ENCODE data around the gene BAX. TPM values are rescaled to one million over a fixed set of nuclear protein-coding genes. Genes with fewer than 3 reads are reported as not detected.
A peak's percentile ranks its signal among the peaks of the same experiment; 100 is the strongest.

The BAX gene
- total and polyA plus RNA-seq, 9 of the 15 experiments (the other 6 are each of a cell fraction or from before 2014, with no cell fraction given): 3.2 to 95.4 (median 44.5) TPM

DNA sequence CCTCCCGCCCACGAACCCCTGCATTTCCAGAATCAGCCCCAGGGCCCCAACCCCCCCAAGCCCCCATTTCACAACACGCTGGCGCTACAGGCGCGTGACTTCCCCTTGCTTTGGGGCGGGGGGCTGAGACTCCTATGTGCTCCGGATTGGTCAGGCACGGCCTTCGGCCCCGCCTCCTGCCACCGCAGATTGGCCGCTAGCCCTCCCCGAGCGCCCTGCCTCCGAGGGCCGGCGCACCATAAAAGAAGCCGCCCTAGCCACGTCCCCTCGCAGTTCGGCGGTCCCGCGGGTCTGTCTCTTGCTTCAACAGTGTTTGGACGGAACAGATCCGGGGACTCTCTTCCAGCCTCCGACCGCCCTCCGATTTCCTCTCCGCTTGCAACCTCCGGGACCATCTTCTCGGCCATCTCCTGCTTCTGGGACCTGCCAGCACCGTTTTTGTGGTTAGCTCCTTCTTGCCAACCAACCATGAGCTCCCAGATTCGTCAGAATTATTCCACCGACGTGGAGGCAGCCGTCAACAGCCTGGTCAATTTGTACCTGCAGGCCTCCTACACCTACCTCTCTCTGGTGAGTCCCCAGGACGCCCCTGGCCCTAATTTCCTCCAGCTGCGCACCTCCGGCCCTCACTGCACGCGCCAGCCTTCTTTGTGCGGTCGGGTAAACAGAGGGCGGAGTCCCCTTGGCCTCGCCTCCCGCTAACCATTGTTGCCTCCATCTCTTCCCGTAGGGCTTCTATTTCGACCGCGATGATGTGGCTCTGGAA is 10.5 kb downstream of the BAX start, which contains the start of gene FTL (continued):
- TF ChIP-seq, protein P1, sequence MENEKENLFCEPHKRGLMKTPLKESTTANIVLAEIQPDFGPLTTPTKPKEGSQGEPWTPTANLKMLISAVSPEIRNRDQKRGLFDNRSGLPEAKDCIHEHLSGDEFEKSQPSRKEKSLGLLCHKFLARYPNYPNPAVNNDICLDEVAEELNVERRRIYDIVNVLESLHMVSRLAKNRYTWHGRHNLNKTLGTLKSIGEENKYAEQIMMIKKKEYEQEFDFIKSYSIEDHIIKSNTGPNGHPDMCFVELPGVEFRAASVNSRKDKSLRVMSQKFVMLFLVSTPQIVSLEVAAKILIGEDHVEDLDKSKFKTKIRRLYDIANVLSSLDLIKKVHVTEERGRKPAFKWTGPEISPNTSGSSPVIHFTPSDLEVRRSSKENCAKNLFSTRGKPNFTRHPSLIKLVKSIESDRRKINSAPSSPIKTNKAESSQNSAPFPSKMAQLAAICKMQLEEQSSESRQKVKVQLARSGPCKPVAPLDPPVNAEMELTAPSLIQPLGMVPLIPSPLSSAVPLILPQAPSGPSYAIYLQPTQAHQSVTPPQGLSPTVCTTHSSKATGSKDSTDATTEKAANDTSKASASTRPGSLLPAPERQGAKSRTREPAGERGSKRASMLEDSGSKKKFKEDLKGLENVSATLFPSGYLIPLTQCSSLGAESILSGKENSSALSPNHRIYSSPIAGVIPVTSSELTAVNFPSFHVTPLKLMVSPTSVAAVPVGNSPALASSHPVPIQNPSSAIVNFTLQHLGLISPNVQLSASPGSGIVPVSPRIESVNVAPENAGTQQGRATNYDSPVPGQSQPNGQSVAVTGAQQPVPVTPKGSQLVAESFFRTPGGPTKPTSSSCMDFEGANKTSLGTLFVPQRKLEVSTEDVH (IDR thresholded peaks at IDR 0.05; ENCODE audit: low read depth, partially characterized antibody): no peak
- TF ChIP-seq SREBF2 (CRISPR knock-in tag; IDR thresholded peaks at IDR 0.05) (no peak), MCM2 (IDR thresholded peaks at IDR 0.05; ENCODE audit: low read depth) (no peak), SMAD3 (CRISPR knock-in tag; conservative IDR thresholded peaks at IDR 0.05) (no peak), RNF2 (IDR thresholded peaks at IDR 0.05) (peak; percentile 70), TEAD4 (IDR thresholded peaks at IDR 0.05; ENCODE audit: low read length) (peak; percentile 70), TEAD4 (CRISPR knock-in tag; IDR thresholded peaks at IDR 0.05; ENCODE audit: borderline replicate concordance) (no peak), LEF1 (IDR thresholded peaks at IDR 0.05) (0 out of 2 replicates have a peak, but pooled peaks have one; percentile 16), ZNF766 (CRISPR knock-in tag; conservative IDR thresholded peaks at IDR 0.05) (no peak; the same call in 1 of the 2 replicates), KLF10 (CRISPR knock-in tag; IDR thresholded peaks at IDR 0.05) (no peak), KAT7 (CRISPR knock-in tag; IDR thresholded peaks at IDR 0.05; ENCODE audit: borderline replicate concordance) (peak; percentile 93; the same call in 1 of the 2 replicates), CREB1 (IDR thresholded peaks at IDR 0.05) (no peak; the same call in 1 of the 2 replicates), CREB1 (CRISPR knock-in tag; IDR thresholded peaks at IDR 0.05) (peak; percentile 34), MBD2 (IDR thresholded peaks at IDR 0.05; ENCODE audit: borderline replicate concordance, low read depth) (peak; percentile 95)
- TF ChIP-seq, protein P2, sequence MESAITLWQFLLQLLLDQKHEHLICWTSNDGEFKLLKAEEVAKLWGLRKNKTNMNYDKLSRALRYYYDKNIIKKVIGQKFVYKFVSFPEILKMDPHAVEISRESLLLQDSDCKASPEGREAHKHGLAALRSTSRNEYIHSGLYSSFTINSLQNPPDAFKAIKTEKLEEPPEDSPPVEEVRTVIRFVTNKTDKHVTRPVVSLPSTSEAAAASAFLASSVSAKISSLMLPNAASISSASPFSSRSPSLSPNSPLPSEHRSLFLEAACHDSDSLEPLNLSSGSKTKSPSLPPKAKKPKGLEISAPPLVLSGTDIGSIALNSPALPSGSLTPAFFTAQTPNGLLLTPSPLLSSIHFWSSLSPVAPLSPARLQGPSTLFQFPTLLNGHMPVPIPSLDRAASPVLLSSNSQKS (CRISPR knock-in tag; IDR thresholded peaks at IDR 0.05): no peak
- TF ChIP-seq, protein P3, sequence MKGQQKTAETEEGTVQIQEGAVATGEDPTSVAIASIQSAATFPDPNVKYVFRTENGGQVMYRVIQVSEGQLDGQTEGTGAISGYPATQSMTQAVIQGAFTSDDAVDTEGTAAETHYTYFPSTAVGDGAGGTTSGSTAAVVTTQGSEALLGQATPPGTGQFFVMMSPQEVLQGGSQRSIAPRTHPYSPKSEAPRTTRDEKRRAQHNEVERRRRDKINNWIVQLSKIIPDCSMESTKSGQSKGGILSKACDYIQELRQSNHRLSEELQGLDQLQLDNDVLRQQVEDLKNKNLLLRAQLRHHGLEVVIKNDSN (CRISPR knock-in tag; IDR thresholded peaks at IDR 0.05): peak; percentile 80
- TF ChIP-seq, protein P4, sequence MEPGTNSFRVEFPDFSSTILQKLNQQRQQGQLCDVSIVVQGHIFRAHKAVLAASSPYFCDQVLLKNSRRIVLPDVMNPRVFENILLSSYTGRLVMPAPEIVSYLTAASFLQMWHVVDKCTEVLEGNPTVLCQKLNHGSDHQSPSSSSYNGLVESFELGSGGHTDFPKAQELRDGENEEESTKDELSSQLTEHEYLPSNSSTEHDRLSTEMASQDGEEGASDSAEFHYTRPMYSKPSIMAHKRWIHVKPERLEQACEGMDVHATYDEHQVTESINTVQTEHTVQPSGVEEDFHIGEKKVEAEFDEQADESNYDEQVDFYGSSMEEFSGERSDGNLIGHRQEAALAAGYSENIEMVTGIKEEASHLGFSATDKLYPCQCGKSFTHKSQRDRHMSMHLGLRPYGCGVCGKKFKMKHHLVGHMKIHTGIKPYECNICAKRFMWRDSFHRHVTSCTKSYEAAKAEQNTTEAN (CRISPR knock-in tag; IDR thresholded peaks at IDR 0.05): no peak
- TF ChIP-seq, protein P5, sequence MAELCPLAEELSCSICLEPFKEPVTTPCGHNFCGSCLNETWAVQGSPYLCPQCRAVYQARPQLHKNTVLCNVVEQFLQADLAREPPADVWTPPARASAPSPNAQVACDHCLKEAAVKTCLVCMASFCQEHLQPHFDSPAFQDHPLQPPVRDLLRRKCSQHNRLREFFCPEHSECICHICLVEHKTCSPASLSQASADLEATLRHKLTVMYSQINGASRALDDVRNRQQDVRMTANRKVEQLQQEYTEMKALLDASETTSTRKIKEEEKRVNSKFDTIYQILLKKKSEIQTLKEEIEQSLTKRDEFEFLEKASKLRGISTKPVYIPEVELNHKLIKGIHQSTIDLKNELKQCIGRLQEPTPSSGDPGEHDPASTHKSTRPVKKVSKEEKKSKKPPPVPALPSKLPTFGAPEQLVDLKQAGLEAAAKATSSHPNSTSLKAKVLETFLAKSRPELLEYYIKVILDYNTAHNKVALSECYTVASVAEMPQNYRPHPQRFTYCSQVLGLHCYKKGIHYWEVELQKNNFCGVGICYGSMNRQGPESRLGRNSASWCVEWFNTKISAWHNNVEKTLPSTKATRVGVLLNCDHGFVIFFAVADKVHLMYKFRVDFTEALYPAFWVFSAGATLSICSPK (IDR thresholded peaks at IDR 0.05; ENCODE audit: borderline replicate concordance): 0 out of 2 replicates have a peak, but pooled peaks have one; percentile 46
- TF ChIP-seq, protein P6, sequence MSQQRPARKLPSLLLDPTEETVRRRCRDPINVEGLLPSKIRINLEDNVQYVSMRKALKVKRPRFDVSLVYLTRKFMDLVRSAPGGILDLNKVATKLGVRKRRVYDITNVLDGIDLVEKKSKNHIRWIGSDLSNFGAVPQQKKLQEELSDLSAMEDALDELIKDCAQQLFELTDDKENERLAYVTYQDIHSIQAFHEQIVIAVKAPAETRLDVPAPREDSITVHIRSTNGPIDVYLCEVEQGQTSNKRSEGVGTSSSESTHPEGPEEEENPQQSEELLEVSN (IDR thresholded peaks at IDR 0.05; ENCODE audit: borderline replicate concordance in 1 of 2, extremely low read depth in 1 of 2, insufficient read depth in 1 of 2, insufficient read length in 1 of 2, low read depth in 1 of 2, low read length in 1 of 2, poor library complexity in 1 of 2, severe bottlenecking in 1 of 2): peak in 1 of 2 experiments; percentile 13
